ENCODE measurements around the gene LIME1. TPM values are rescaled to one million over a fixed set of nuclear protein-coding genes. Genes with fewer than 3 reads are reported as not detected.

The LIME1 gene
- total RNA-seq, 1 experiment from 2014 or later, result 15.1 TPM

GRCh38 chr20:63782521-63782971 is 46.1 kb downstream of the LIME1 start:
- in situ Hi-C loops (cut with HindIII; ENCODE audit: low sequenced_read_pairs), result loop anchor here (10.0 kb wide), 1 partner anchor 58 kb away; no protein-coding TSS in a partner anchor
- DNase-seq (ENCODE audit: low spot score), result no peak

GRCh38 chr20:63783970-63784369 is 47.5 kb downstream of the LIME1 start:
- in situ Hi-C loops (cut with HindIII; ENCODE audit: low sequenced_read_pairs), result loop anchor here (10.0 kb wide), 1 partner anchor 59 kb away; no protein-coding TSS in a partner anchor
- no peak for DNase-seq (ENCODE audit: low spot score)

- in situ Hi-C loops (cut with HindIII; ENCODE audit: low sequenced_read_pairs), result loop anchor here (10.0 kb wide), 1 partner anchor 61 kb away; no protein-coding TSS in a partner anchor
- no peak for DNase-seq (ENCODE audit: low spot score)
These were observed 49.2 kb downstream of the LIME1 start for GRCh38 chr20:63785691-63786131.

GRCh38 chr20:63787302-63787701 is 50.8 kb downstream of the LIME1 start:
- DNase-seq (ENCODE audit: low spot score), result no peak
- in situ Hi-C loops (cut with HindIII; ENCODE audit: low sequenced_read_pairs), result loop anchor here (10.0 kb wide), 1 partner anchor 63 kb away; no protein-coding TSS in a partner anchor

DNA sequence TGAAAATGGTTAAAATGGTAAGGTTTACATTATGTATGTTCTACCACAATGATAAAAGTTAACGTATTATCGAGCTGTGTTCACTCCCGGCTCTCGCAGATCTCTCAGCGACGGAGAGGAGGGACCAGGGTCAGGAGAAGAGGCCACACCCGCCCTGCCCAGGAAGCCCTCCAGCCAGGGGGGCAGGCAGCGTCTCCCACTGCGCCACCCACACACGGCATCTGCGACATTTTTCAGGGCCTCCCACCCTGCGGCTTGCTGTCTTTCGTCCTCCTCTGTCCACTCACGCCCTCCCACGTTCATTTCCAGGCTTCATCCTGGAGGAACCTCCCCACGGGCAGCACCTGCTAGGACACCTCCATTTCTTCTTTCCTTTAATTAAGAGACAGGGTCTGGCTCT is 51.3 kb downstream of the LIME1 start:
- DNase-seq (ENCODE audit: low spot score), result no peak
- in situ Hi-C loops (cut with HindIII; ENCODE audit: low sequenced_read_pairs), result loop anchor here (10.0 kb wide), 1 partner anchor 63 kb away; no protein-coding TSS in a partner anchor

Other genes with a start within 250 kb of the LIME1 start
- gene EEF1A2, start 237.6 kb upstream of the LIME1 start, total RNA-seq (2014; rRNA removed; shearing (Covaris generic)), result 47.5 and 58.1 TPM in 2 replicates
- 31.9 and 38.0 TPM in 2 replicates for gene PPDPF, start 215.9 kb upstream of the LIME1 start, total RNA-seq (2014; rRNA removed; shearing (Covaris generic))
- 0.10 TPM in 1 of 2 replicates, not detected in the other for gene PTK6, start 199.3 kb upstream of the LIME1 start, total RNA-seq (2014; rRNA removed; shearing (Covaris generic))
- gene SRMS, start 188.9 kb upstream of the LIME1 start, total RNA-seq (2014; rRNA removed; shearing (Covaris generic)), result not detected in 2 replicates
- 0.86 and 1.4 TPM in 2 replicates for gene FNDC11, start 182.5 kb upstream of the LIME1 start, total RNA-seq (2014; rRNA removed; shearing (Covaris generic))
- gene HELZ2, start 162.4 kb upstream of the LIME1 start, total RNA-seq (2014; rRNA removed; shearing (Covaris generic)), result 10.1 and 14.3 TPM in 2 replicates
- 19.3 and 19.7 TPM in 2 replicates for gene GMEB2, start 109.6 kb upstream of the LIME1 start, total RNA-seq (2014; rRNA removed; shearing (Covaris generic))
- 179 and 180 TPM in 2 replicates for gene STMN3, start 83.2 kb upstream of the LIME1 start, total RNA-seq (2014; rRNA removed; shearing (Covaris generic))
- gene RTEL1, start 78.4 kb upstream of the LIME1 start, total RNA-seq (2014; rRNA removed; shearing (Covaris generic)), result 18.5 and 18.7 TPM in 2 replicates
- gene TNFRSF6B, start 40.0 kb upstream of the LIME1 start, total RNA-seq (2014; rRNA removed; shearing (Covaris generic)), result not detected in 2 replicates
- 33.0 and 36.7 TPM in 2 replicates for gene ARFRP1, start 28.7 kb upstream of the LIME1 start, total RNA-seq (2014; rRNA removed; shearing (Covaris generic))
- gene ZGPAT, start 28.6 kb upstream of the LIME1 start, total RNA-seq (2014; rRNA removed; shearing (Covaris generic)), result 49.4 and 52.7 TPM in 2 replicates
- gene SLC2A4RG, start 3.1 kb downstream of the LIME1 start, total RNA-seq (2014; rRNA removed; shearing (Covaris generic)), result 71.8 and 118 TPM in 2 replicates
- 39.7 and 42.5 TPM in 2 replicates for gene ZBTB46, start 94.6 kb downstream of the LIME1 start, total RNA-seq (2014; rRNA removed; shearing (Covaris generic))
- gene ABHD16B, start 124.8 kb downstream of the LIME1 start, total RNA-seq (2014; rRNA removed; shearing (Covaris generic)), result 0.74 TPM in 1 of 2 replicates, not detected in the other
- 129 and 141 TPM in 2 replicates for gene TPD52L2, start 128.6 kb downstream of the LIME1 start, total RNA-seq (2014; rRNA removed; shearing (Covaris generic))
- gene DNAJC5, start 158.5 kb downstream of the LIME1 start, total RNA-seq (2014; rRNA removed; shearing (Covaris generic)), result 38.6 and 43.6 TPM in 2 replicates
- gene UCKL1, start 219.8 kb downstream of the LIME1 start, total RNA-seq (2014; rRNA removed; shearing (Covaris generic)), result 19.9 and 20.1 TPM in 2 replicates
- 5.5 and 5.9 TPM in 2 replicates for gene ZNF512B, start 233.3 kb downstream of the LIME1 start, total RNA-seq (2014; rRNA removed; shearing (Covaris generic))
- 1.4 TPM in 1 of 2 replicates, not detected in the other for gene SAMD10, start 243.0 kb downstream of the LIME1 start, total RNA-seq (2014; rRNA removed; shearing (Covaris generic))
- 91.4 and 111 TPM in 2 replicates for gene PRPF6, start 244.5 kb downstream of the LIME1 start, total RNA-seq (2014; rRNA removed; shearing (Covaris generic))